Neural progenitor cell (in vitro differentiated cells): Measurements from ENCODE around the gene CAST.

Source experiments
- CTCF ChIP-seq: fragments of 200-600 bp; sonication (generic); IDR thresholded peaks from 2 replicates; pipeline ENCODE4 v1.5.1; 2017; ENCODE audit warnings: antibody characterized with exemption, mild to moderate bottlenecking
- EZH2 ChIP-seq: fragments of 200-600 bp; sonication (generic); IDR thresholded peaks from 2 replicates; pipeline ENCODE4 v1.6.1; 2017; ENCODE audit warnings: antibody characterized with exemption, mild to moderate bottlenecking, moderate library complexity

GRCh38 chr5:96789794-96790330 lies 127.7 kb downstream of the CAST start:
- TF ChIP-seq EZH2 (no peak), CTCF (no peak)
